ENCODE data around the gene EXOC1L.

- TF ChIP-seq EP300 (IDR thresholded peaks at IDR 0.05) (no peak), CTCF (IDR thresholded peaks at IDR 0.05) (no peak), POLR2AphosphoS5 (IDR thresholded peaks at IDR 0.05) (no peak), POLR2A (IDR thresholded peaks at IDR 0.05) (no peak)
Observed at GRCh38 chr4:55864577-55865223, 45.1 kb downstream of the EXOC1L start.

Data from gastroesophageal sphincter (tissue), 3 donors.